ENCODE measurements around the gene PACSIN2.
"Not testable (repeated sequence)": the region's sequence is repeated elsewhere in the genome, so short reads cannot be mapped to it uniquely, and the experiment has no call there.

PACSIN2 gene

DNA sequence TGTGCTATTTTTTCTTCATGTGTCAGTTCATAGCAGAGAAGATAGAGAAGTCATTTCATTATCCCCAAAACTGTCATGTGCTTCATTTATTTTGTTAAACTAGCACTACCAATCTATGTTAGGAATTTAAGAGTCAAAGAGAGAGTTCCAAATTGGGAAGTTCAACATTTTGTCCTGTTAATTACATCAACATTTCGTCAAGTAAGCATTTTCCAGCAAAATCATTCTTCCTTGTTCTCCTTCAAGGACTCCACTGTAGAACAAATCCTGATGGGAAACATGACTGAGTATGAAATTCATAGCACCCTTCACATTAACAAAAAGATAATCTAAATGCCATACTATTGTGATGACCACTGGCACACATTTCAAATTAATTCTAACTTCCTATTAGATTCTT is 59.1 kb downstream of the PACSIN2 start:
- Mint-ChIP-seq H3K4me3 (no peak overlapping the region), H3K27ac (no peak overlapping the region), H3K27me3 (no peaks in the 10 kb centered on the region), H3K9me3 (no peaks in the 10 kb centered on the region), H3K4me1 (peaks cover 56% of the 10 kb centered on the region)
- DNase-seq, result no peak
- no peak for ATAC-seq

DNA sequence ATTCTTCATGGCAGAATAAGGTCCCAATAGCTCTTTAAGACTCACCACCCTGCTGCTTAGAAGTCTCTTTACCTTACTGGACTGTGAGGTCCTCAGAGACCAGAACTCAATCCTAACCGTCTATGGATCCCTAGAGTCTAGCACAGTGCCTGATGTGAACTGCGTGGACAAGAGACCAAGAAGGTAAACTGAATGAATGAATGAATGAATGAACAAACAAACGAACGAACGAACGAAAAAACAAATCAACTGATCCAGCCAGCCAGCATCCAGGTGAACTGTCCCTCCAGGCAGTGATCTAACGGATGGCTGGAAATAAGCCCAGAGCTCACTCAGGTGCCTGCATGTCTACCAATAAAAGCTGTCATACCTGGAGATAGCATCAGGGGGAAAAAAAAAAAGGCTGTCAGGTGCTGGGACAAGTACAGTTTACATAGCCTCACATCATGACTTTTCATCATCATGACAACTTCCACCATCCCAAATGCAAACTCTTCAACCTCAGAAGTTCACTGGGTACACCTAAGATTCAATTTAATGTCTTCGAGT is 59.8 kb downstream of the PACSIN2 start:
- Mint-ChIP-seq H3K4me1 (peaks cover 49% of the 10 kb centered on the region), H3K27me3 (no peaks in the 10 kb centered on the region), H3K4me3 (no peak overlapping the region), H3K9me3 (no peaks in the 10 kb centered on the region), H3K27ac (no peak overlapping the region)
- ATAC-seq, result no peak
- no peak for DNase-seq

DNA sequence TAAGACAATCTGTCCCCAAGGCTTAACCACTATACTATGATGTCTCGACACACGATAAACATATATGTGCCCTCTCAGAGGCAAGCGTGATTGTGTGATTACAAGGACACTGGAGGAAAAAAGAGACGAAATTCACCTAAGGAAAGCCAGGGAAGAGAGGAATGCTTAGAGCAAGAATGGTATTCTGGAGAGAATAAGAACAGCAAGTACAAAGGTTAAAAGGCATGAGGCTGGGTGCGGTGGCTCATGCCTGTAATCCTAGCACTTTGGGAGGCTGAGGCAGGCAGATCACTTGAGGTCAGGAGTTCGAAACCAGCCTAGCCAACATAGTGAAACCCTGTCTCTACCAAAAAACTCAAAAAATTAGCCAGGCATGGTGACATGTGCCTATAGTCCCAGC is 61.2 kb downstream of the PACSIN2 start:
- ATAC-seq, H3K27ac Mint-ChIP-seq, DNase-seq, H3K9me3 Mint-ChIP-seq, H3K27me3 Mint-ChIP-seq, H3K4me3 Mint-ChIP-seq: not testable (repeated sequence)
- peaks cover 41% of the 10 kb centered on the region for H3K4me1 Mint-ChIP-seq

DNA sequence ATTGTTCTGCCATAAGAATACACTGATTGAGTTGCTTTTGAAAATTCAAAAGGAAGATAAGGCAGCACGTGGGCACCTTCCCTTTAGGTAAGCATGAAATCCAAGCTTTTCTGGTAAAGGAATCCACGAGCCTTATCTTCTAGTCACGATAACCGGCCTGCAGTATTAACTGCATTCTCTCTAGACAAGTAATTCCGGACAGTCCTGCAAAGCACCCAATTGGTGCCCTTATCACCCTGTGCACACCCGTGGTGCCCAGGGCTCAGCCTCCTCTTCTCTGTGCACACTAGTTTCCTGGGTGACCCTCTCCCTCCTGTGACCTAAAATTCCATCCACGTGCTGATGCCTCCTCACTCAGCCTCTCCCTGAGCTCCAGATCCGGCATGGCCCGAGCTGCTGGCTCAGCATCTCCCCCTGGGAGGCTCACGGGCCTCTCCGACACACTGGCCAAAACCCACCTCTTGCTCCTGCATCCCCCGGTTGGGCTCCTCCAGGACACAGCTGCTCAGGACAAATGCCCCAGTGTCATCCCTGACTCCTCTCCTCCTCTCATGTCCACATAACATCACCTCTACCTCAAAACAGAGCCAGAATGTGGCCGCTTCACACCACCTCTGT is 63.7 kb downstream of the PACSIN2 start:
- Mint-ChIP-seq H3K27ac (peak overlapping the region in 1 of 2 donors; percentile 42), H3K4me3 (no peak overlapping the region), H3K9me3 (no peaks in the 10 kb centered on the region), H3K27me3 (no peaks in the 10 kb centered on the region), H3K4me1 (peaks cover 40% of the 10 kb centered on the region)
- DNase-seq (no peak), ATAC-seq (no peak)

DNA sequence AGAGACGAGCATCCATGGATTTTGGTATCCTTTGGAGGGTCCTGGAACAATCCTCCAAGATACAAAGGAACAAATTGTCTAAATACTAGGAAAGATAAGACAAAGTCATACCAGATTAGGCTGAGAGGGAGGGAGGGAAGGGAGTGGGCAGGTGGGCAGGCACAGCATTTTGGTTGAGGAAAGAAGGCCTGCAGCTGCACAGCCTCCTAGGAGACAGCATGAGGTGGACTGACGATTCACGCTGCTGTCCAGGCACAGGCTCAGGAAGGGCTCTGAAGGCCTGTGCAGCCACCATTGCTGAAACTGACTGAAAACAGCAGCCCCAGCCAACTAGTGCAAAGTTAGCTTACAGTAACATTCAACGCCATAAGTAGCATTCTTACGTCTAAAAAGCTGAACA is 64.7 kb downstream of the PACSIN2 start:
- no peaks in the 10 kb centered on the region for H3K27me3 Mint-ChIP-seq
- H3K4me3 Mint-ChIP-seq, result no peak overlapping the region
- no peak for DNase-seq
- no peak for ATAC-seq
- no peak overlapping the region for H3K27ac Mint-ChIP-seq
- no peaks in the 10 kb centered on the region for H3K9me3 Mint-ChIP-seq
- peaks cover 49% of the 10 kb centered on the region for H3K4me1 Mint-ChIP-seq

DNA sequence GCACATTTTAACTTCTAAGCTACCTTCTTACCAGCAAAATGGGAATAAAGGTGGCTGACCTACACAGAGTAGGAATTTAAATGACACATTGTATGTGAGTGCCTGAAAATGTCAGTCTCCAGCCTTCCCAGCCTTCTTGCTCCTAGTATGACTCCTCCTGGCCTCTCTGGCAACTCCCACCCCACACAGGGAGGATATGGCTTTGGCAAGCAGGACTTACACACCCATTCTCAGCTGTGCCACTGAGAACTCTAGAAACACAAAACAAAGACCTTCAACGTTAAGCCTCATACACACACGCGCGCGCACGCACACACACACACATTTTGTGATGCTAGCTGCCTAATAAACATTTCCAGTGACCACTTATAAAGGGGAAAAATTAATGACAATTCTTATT is 65.8 kb downstream of the PACSIN2 start:
- no peak overlapping the region for H3K27ac Mint-ChIP-seq
- DNase-seq (no peak), ATAC-seq (no peak)
- H3K9me3 Mint-ChIP-seq, result no peaks in the 10 kb centered on the region
- peaks cover 53% of the 10 kb centered on the region for H3K4me1 Mint-ChIP-seq
- no peak overlapping the region for H3K4me3 Mint-ChIP-seq
- no peaks in the 10 kb centered on the region for H3K27me3 Mint-ChIP-seq

DNA sequence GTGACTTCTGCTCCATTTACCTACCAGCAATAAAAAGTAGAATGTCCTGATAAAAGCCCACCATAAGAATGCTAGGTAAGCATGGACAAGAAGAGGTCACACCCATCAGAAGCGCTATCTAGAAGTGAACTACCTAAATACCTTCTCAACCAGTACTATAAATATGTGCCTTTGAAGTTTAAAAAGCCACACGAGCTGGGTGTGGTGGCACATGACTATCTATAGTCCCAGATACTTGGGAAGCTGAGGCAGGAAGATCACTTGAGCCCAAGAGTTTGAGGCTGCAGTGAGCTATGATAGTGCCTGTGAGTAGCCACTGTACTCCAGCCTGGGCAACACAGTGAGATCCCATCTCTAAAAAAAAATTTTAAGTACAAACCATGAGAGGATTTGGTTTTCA is 66.7 kb downstream of the PACSIN2 start:
- no peaks in the 10 kb centered on the region for H3K9me3 Mint-ChIP-seq
- H3K27ac Mint-ChIP-seq, result no peak overlapping the region
- H3K27me3 Mint-ChIP-seq, result no peaks in the 10 kb centered on the region
- no peak for ATAC-seq
- no peak overlapping the region for H3K4me3 Mint-ChIP-seq
- peaks cover 47% of the 10 kb centered on the region for H3K4me1 Mint-ChIP-seq
- DNase-seq, result no peak

DNA sequence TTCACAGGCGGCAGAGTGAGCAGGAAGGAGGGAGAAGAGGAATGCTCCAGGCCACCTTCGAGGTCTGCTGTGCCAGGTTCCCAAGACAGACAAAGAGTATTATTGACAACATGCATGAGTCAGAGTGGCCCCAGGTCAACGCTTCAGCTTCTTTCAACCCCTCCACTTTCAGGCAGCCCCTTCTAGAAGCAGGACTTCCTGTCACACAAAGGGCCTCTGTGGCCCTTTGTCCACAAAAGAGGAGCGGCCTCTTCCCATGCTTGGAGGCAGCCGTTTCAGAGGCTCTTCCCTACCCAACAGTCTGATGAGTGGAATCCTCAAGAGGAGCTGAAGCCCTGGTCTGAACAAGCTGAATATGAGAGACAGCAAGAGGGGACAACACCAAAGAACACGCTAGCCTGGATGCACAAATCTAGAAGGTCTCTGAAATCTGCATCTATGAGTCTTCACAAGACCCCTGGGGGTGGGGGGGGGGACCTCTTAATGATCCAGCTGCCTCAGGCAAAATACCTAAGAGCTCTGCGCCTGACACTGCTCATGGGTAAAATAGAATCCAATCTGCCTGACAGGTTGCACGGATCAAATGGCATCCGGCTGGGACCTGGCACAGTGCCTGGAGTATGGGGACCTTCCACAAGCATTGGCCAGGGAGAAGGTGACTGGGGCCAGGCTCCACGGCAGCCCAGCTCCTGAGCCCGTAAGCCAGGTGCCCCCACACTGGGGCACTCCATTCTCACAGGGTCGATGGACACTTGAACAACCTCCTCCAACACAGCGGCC is 67.5 kb downstream of the PACSIN2 start:
- DNase-seq, result no peak
- Mint-ChIP-seq H3K4me1 (peaks cover 47% of the 10 kb centered on the region), H3K27me3 (no peaks in the 10 kb centered on the region), H3K4me3 (peak overlapping the region in 1 of 2 donors; percentile 25), H3K9me3 (no peaks in the 10 kb centered on the region), H3K27ac (no peak overlapping the region)
- no peak for ATAC-seq

DNA sequence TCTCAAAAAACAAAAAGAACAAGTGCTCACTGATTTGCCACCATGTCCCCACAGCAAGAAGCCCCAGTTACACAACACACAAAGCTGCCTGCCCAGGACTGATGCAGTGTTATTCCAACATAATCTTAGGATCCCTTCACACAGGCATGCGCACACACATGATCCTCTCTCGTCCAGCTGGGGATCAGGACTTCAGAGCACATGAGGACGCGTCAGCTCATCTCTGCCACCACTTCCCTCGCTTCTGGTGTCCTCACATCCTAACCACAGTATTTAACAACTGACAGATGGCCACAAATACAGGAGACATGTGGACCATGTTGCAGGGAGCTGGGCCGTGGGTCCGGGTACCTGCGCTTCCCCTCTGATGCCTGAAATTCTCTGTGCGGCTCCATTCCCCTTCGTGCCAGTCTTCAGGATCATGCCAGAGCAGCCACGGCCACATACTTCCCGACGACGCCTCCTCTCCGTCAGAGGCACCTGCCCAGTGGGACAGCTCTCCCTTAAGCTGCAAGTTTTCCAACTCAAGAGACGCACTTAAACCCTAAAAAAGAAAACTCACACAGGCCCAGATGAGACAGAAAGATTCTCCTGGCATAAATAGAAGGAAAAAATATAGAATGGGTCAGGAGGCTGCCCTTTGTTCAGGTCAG is 68.3 kb downstream of the PACSIN2 start:
- Mint-ChIP-seq H3K27ac (peak overlapping the region; percentile 52 to 81), H3K4me3 (peak overlapping the region in 1 of 2 donors; percentile 25), H3K4me1 (peaks cover 45% of the 10 kb centered on the region), H3K27me3 (no peaks in the 10 kb centered on the region), H3K9me3 (no peaks in the 10 kb centered on the region)
- ATAC-seq (no peak), DNase-seq (no peak)

DNA sequence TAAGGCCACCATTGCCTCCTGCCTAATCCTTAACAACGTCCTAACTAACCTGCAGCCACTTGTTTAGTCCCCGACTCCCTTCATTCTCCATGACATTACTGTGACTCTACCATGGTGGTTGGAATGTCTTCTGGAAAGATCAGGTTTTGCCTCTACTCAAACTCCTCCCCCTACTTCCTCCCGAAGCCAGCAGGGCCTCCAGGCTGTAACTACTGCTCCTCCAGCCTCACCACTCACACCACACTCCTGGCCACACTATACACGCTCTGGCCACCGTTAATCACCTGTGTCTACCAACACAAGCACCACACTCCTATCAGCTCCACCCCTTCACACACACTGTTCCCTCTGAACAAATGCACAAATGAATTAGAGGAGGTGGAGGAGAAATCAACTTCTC is 69.2 kb downstream of the PACSIN2 start:
- peak; percentile 71 for ATAC-seq

DNA sequence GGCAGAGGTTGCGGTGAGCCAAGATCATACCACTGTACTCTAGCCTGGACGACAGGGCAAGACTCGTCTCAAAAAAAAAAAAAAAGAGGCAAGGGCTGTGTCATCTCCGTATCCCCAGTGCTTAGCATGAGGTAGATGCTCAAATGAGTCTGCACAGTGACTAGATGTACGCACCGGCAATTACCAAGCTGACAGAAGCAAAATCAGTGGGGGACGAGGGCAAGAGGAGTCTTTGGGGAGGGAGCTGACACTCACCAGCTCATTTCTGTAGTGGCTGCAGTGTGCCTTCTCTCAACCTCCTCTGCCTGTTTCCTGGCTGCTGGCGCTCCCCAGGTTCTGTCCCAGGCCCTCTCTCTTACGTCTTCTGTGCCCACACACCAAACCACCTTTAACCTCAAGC is 69.9 kb downstream of the PACSIN2 start:
- peak overlapping the region in 1 of 2 donors; percentile 52 for H3K27ac Mint-ChIP-seq
- peaks cover 55% of the 10 kb centered on the region for H3K4me1 Mint-ChIP-seq
- peak; percentile 82 for ATAC-seq
- H3K27me3 Mint-ChIP-seq, result no peaks in the 10 kb centered on the region
- DNase-seq, result no peak
- H3K9me3 Mint-ChIP-seq, result no peaks in the 10 kb centered on the region
- no peak overlapping the region for H3K4me3 Mint-ChIP-seq

More for the DNA sequence above, 69.2 kb downstream of the PACSIN2 start:
- peaks cover 49% of the 10 kb centered on the region for H3K4me1 Mint-ChIP-seq
- H3K27me3 Mint-ChIP-seq, result no peaks in the 10 kb centered on the region
- no peaks in the 10 kb centered on the region for H3K9me3 Mint-ChIP-seq
- H3K4me3 Mint-ChIP-seq, result peak overlapping the region; percentile 25 to 52
- peak overlapping the region in 1 of 2 donors; percentile 92 for H3K27ac Mint-ChIP-seq
- DNase-seq, result no peak

DNA sequence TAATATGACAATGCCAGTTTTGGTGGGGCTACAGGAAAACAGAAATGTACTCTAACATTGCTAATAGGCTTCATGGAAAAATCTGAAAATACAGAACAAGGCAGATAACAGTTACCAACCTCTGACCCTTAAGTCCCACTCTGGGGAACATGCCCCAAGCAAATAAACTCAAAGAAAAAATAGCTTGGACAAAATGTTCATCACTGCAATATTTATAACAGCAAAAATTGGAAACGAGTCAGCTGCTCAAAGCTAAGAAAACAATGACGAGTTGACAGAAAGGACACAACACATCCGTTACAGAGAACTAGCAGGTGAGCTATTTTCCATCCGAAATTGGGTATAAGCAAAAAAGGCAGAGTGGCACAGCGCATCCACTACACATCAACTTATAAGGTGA is 70.5 kb downstream of the PACSIN2 start:
- no peak overlapping the region for H3K4me3 Mint-ChIP-seq
- H3K27ac Mint-ChIP-seq, result no peak overlapping the region
- H3K27me3 Mint-ChIP-seq, result no peaks in the 10 kb centered on the region
- no peak for DNase-seq
- H3K4me1 Mint-ChIP-seq, result peaks cover 61% of the 10 kb centered on the region
- no peaks in the 10 kb centered on the region for H3K9me3 Mint-ChIP-seq
- ATAC-seq, result no peak

DNA sequence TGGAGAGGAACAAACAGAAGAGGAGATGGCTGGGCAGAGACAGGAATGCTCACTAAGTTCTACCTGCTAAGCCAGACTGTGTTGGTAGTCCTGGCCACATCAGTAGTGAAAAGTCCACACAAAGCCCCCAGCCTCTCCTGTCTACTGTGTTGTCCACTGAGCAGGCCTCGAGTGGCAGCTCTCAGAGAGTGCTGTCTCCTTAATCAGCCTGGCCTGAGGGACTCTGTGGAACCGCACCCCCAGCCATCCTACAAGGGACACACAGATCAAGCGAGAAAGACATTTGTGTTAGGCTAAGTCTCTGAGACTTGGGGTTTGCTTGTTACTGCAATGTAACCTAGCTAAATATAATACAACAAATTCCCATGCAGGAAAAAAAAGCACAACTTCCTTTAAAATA is 71.0 kb downstream of the PACSIN2 start:
- no peaks in the 10 kb centered on the region for H3K9me3 Mint-ChIP-seq
- H3K27ac Mint-ChIP-seq, result no peak overlapping the region
- peaks cover 60% of the 10 kb centered on the region for H3K4me1 Mint-ChIP-seq
- no peak overlapping the region for H3K4me3 Mint-ChIP-seq
- DNase-seq (no peak), ATAC-seq (no peak)
- H3K27me3 Mint-ChIP-seq, result no peaks in the 10 kb centered on the region

DNA sequence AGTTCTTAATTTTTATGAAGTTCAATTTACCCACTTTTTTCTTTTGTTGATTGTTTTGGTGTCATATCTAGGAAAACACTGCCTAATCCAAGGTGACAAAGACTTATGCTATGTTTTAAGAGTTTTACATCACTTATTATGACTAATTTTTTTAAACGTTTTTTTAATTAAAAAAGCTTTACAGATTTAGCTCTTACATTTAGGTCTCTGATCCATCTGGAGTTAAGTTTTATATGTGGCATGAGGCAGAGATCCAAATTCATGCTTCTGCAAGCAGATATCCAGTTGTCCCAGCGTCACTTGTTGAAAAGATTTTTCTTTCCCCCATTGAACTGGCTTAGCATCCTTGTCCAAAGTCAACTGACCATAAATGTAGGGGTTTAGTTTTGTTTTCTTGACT is 72.6 kb downstream of the PACSIN2 start:
- ATAC-seq, result no peak
- H3K27ac Mint-ChIP-seq, result no peak overlapping the region
- DNase-seq, result no peak
- peaks cover 64% of the 10 kb centered on the region for H3K4me1 Mint-ChIP-seq
- no peak overlapping the region for H3K4me3 Mint-ChIP-seq
- H3K27me3 Mint-ChIP-seq, result no peaks in the 10 kb centered on the region
- no peaks in the 10 kb centered on the region for H3K9me3 Mint-ChIP-seq

DNA sequence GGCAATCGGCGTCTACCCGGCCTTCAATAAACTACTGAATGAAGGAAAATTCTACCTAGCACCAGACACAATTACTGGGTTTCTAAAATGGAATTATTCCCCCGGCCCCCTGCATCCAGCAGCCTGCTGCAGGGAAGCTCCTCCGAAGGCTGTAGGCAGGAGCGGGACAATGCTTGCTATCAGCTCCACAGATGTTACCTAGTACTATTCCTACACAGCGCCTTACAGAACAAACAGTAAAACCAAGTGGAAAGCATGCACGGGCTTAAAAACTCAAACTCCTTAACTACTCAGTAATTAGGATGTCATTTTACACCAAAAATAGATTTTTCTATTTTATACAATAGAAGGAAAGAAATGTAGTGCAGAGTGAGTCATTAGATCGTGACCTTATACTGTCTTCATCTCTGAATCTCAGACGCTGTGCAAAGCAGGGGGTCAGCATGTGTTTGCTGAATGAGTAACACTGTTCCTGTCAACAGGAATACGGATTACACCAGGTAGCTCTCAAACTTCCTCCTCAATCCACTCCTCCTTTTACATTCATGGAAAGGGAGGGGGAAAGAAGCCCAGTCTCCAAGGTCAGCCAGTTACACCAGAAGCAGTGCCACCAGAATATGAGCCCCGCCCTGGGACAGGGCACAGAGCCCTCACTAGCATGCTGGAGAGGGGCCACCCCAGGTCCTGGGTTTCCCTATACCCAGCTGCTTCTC is 74.9 kb downstream of the PACSIN2 start:
- Mint-ChIP-seq H3K4me1 (peaks cover 60% of the 10 kb centered on the region), H3K27ac (no peak overlapping the region), H3K4me3 (no peak overlapping the region), H3K9me3 (no peaks in the 10 kb centered on the region), H3K27me3 (no peaks in the 10 kb centered on the region)
- DNase-seq (no peak), ATAC-seq (no peak)
